H9 (cell line): ENCODE measurements around the gene NAPB. TPM values are rescaled to one million over a fixed set of nuclear protein-coding genes. Genes with fewer than 3 reads are reported as not detected.

Source experiments
- DNase-seq: peaks from one replicate; pipeline ENCODE4 v3.0.0-alpha.2; 2017
- H2AFZ ChIP-seq: one replicate; pipeline ENCODE4 v1.6.1; 2013; ENCODE audit warnings: mild to moderate bottlenecking, low read length, control low read depth, moderate library complexity
- H2AK5ac ChIP-seq: 2 replicates; pipeline ENCODE4 v1.6.1; 2013; ENCODE audit warnings: low read length, control low read depth, mixed read lengths; ENCODE audit not compliant: insufficient read length
- H2BK120ac ChIP-seq: one replicate; pipeline ENCODE4 v1.6.1; 2013; ENCODE audit warnings: low read depth, mild to moderate bottlenecking, low read length, control low read depth, inconsistent platforms; ENCODE audit not compliant: poor library complexity, severe bottlenecking
- H2BK12ac ChIP-seq: 2 replicates; pipeline ENCODE4 v1.6.1; 2013; ENCODE audit warnings: low read length, control low read depth, mixed read lengths, low read depth; ENCODE audit not compliant: insufficient read length
- H2BK15ac ChIP-seq: 2 replicates; pipeline ENCODE4 v1.6.1; 2013; ENCODE audit warnings: low read depth, low read length, control low read depth
- H2BK20ac ChIP-seq: one replicate; pipeline ENCODE4 v1.6.1; 2013; ENCODE audit warnings: low read depth, mild to moderate bottlenecking, low read length, control low read depth, inconsistent platforms; ENCODE audit not compliant: poor library complexity, severe bottlenecking
- H2BK5ac ChIP-seq: 2 replicates; pipeline ENCODE4 v1.6.1; 2013; ENCODE audit warnings: low read length, control low read depth, mixed read lengths; ENCODE audit not compliant: insufficient read length
- H3K14ac ChIP-seq: 2 replicates; pipeline ENCODE4 v1.6.1; 2013; ENCODE audit warnings: low read length, control low read depth; ENCODE audit not compliant: insufficient read depth
- H3K18ac ChIP-seq: 2 replicates; pipeline ENCODE4 v1.6.1; 2013; ENCODE audit warnings: low read depth, mild to moderate bottlenecking, mixed read lengths, low read length, control low read depth; ENCODE audit not compliant: insufficient read length
- H3K23ac ChIP-seq: 2 replicates; pipeline ENCODE4 v1.6.1; 2013; ENCODE audit warnings: low read length, control low read depth, mixed read lengths, low read depth; ENCODE audit not compliant: insufficient read length
- H3K23me2 ChIP-seq: 2 replicates; pipeline ENCODE4 v1.6.1; 2013; ENCODE audit warnings: low read depth, mild to moderate bottlenecking, mixed read lengths, low read length, control low read depth; ENCODE audit not compliant: insufficient read length, poor library complexity, severe bottlenecking
- H3K27ac ChIP-seq: 2 replicates; pipeline ENCODE4 v1.5.1; 2013; ENCODE audit warnings: low read length, control low read depth, mixed read lengths, low read depth; ENCODE audit not compliant: insufficient read length
- H3K27me3 ChIP-seq: 2 replicates; pipeline ENCODE4 v1.6.1; 2013; ENCODE audit warnings: low read length, control low read depth, inconsistent platforms; ENCODE audit not compliant: insufficient read depth
- H3K4ac ChIP-seq: 2 replicates; pipeline ENCODE4 v1.6.1; 2013; ENCODE audit warnings: low read depth, mild to moderate bottlenecking, control low read depth, inconsistent platforms, low read length, moderate library complexity
- H3K4me1 ChIP-seq: 2 replicates; pipeline ENCODE4 v1.6.1; 2013; ENCODE audit warnings: low read length, control low read depth, inconsistent platforms; ENCODE audit not compliant: insufficient read depth
- H3K4me2 ChIP-seq: 2 replicates; pipeline ENCODE4 v1.6.1; 2013; ENCODE audit warnings: low read length, control low read depth, mixed read lengths; ENCODE audit not compliant: insufficient read length, insufficient read depth
- H3K56ac ChIP-seq: 2 replicates; pipeline ENCODE4 v1.6.1; 2013; ENCODE audit warnings: low read depth, mild to moderate bottlenecking, mixed read lengths, low read length, control low read depth; ENCODE audit not compliant: insufficient read length
- H3K79me1 ChIP-seq: 2 replicates; pipeline ENCODE4 v1.6.1; 2013; ENCODE audit warnings: low read depth, mild to moderate bottlenecking, moderate library complexity, low read length, control low read depth, inconsistent platforms; ENCODE audit not compliant: insufficient read depth, poor library complexity, severe bottlenecking
- H3K79me2 ChIP-seq: 2 replicates; pipeline ENCODE4 v1.6.1; 2013; ENCODE audit warnings: low read length, control low read depth, inconsistent platforms; ENCODE audit not compliant: insufficient read depth
- H3K9ac ChIP-seq: 2 replicates; pipeline ENCODE4 v1.6.1; 2013; ENCODE audit warnings: low read length, control low read depth, mixed read lengths; ENCODE audit not compliant: insufficient read length; ENCODE audit errors: extremely low read depth
- H3K9me3 ChIP-seq: one replicate; pipeline ENCODE4 v1.6.1; 2013; ENCODE audit warnings: low read depth, low read length, inconsistent platforms; ENCODE audit not compliant: control insufficient read depth
- H3T11ph ChIP-seq: one replicate; pipeline ENCODE4 v1.6.1; 2013; ENCODE audit warnings: mild to moderate bottlenecking, low read length, control low read depth, inconsistent platforms
- H4K20me1 ChIP-seq: one replicate; pipeline ENCODE4 v1.6.1; 2013; ENCODE audit not compliant: control insufficient read depth, insufficient read length, insufficient read depth
- H4K5ac ChIP-seq: 2 replicates; pipeline ENCODE4 v1.6.1; 2013; ENCODE audit warnings: low read depth, mild to moderate bottlenecking, mixed read lengths, low read length, control low read depth; ENCODE audit not compliant: insufficient read length
- H4K8ac ChIP-seq: replicated peaks from 2 replicates; pipeline ENCODE4 v1.6.1; 2013; ENCODE audit warnings: low read length, control low read depth, mixed read lengths, low read depth; ENCODE audit not compliant: insufficient read length
- H4K91ac ChIP-seq: 2 replicates; pipeline ENCODE4 v1.6.1; 2013; ENCODE audit warnings: low read depth, mild to moderate bottlenecking, moderate library complexity, mixed read lengths, low read length, control low read depth; ENCODE audit not compliant: insufficient read length
- H3K27ac Mint-ChIP-seq, 3 experiments: 2 replicates in 2 of 3; 3 replicates in 1 of 3; pipeline ENCODE4 v1.8.0; 2020 to 2021; ENCODE audit warnings: mixed read lengths in 3 of 3, mild to moderate bottlenecking in 1 of 3, moderate library complexity in 1 of 3
- H3K27me3 Mint-ChIP-seq: 2 replicates; pipeline ENCODE4 v1.8.0; 2021; ENCODE audit warnings: low read depth, mild to moderate bottlenecking, moderate library complexity, mixed read lengths
- H3K36me3 Mint-ChIP-seq, 3 experiments: 2 replicates in 2 of 3; 3 replicates in 1 of 3; pipeline ENCODE4 v1.8.0; 2020 to 2021; ENCODE audit warnings: low read depth in 3 of 3, mixed read lengths in 3 of 3; ENCODE audit not compliant: insufficient read depth in 1 of 3
- H3K4me1 Mint-ChIP-seq, 2 experiments: 2 replicates each; pipeline ENCODE4 v1.8.0; 2020; ENCODE audit warnings: mixed read lengths in 2 of 2
- H3K4me3 Mint-ChIP-seq, 2 experiments: 2 replicates in 1 of 2; 3 replicates in 1 of 2; pipeline ENCODE4 v1.8.0; 2020 to 2021; ENCODE audit warnings: mild to moderate bottlenecking in 2 of 2, mixed read lengths in 2 of 2, moderate library complexity in 1 of 2
- H3K9me3 Mint-ChIP-seq, 2 experiments: 2 replicates in 1 of 2; 3 replicates in 1 of 2; pipeline ENCODE4 v1.8.0; 2020; ENCODE audit warnings: mild to moderate bottlenecking in 2 of 2, mixed read lengths in 2 of 2, moderate library complexity in 1 of 2
- CTCF ChIP-seq: fragments of 200-600 bp; sonication (generic); conservative IDR thresholded peaks from 3 replicates; pipeline ENCODE4 v1.8.0; 2021; ENCODE audit warnings: antibody characterized with exemption, mild to moderate bottlenecking
- WGBS: extraction: QIAGEN DNeasy Blood & Tissue Kit; methylation state at CpG from one replicate; pipeline ENCODE4 v1.1.7; 2013; ENCODE audit warnings: missing lambda C conversion rate, low lambda C conversion rate, mixed read lengths; ENCODE audit not compliant: insufficient read length; ENCODE audit errors: extremely low coverage; 5-methylcytosine and 5-hydroxymethylcytosine counted together
- total RNA-seq: library from RNA; stranded (reverse); gene quantifications from 2 replicates; pipeline ENCODE4 v1.2.1, GENCODE V29; 2021

The NAPB gene
- total RNA-seq, 1 experiment from 2014 or later, result 10.4 TPM

GRCh38 chr20:23387118-23387443, 34.2 kb downstream of the NAPB start:
- no peaks in the 10 kb centered on the region for H3K23me2 ChIP-seq
- no peak overlapping the region for H3K4ac ChIP-seq
- H3K79me1 ChIP-seq, result peaks cover 8% of the 10 kb centered on the region
- no peak overlapping the region for H3K56ac ChIP-seq
- no peak for TF ChIP-seq CTCF
- DNase-seq, result no peak
- H3K27me3 ChIP-seq, result no peaks in the 10 kb centered on the region
- WGBS, result no CpG with 5 or more reads among the region's 3 CpGs
- H3K4me1 ChIP-seq, result peaks cover 6% of the 10 kb centered on the region; the same call in 1 of the 2 replicates
- no peak overlapping the region for H3K4me2 ChIP-seq
- peaks cover 0 to 3% of the 10 kb centered on the region in 2 experiments; a peak in 1 of 5 replicates for H3K9me3 Mint-ChIP-seq
- H4K20me1 ChIP-seq, result no peaks in the 10 kb centered on the region
- H3K4me3 Mint-ChIP-seq, result no peak overlapping the region
- no peak overlapping the region for H2BK20ac ChIP-seq
- no peak overlapping the region for H3K18ac ChIP-seq
- no peaks in the 10 kb centered on the region for H3K9me3 ChIP-seq
- no peak overlapping the region for H3K9ac ChIP-seq
- H3K27ac Mint-ChIP-seq, result no peak overlapping the region
- H2BK15ac ChIP-seq, result no peak overlapping the region
- H3K23ac ChIP-seq, result no peak overlapping the region
- no peak overlapping the region for H4K8ac ChIP-seq
- H4K91ac ChIP-seq, result no peak overlapping the region
- peaks cover 25 to 36% of the 10 kb centered on the region in 2 experiments for H3K4me1 Mint-ChIP-seq
- H3K36me3 Mint-ChIP-seq, result peaks cover 39 to 71% (median 51%) of the 10 kb centered on the region in 3 experiments
- H2AFZ ChIP-seq, result no peak overlapping the region
- no peak overlapping the region for H3T11ph ChIP-seq
- no peaks in the 10 kb centered on the region for H3K27me3 Mint-ChIP-seq
- no peak overlapping the region for H3K14ac ChIP-seq
- H2BK120ac ChIP-seq, result no peak overlapping the region
- H3K27ac ChIP-seq, result no peak overlapping the region
- H2BK12ac ChIP-seq, result no peak overlapping the region
- H2BK5ac ChIP-seq, result no peak overlapping the region
- no peak overlapping the region for H4K5ac ChIP-seq
- no peaks in the 10 kb centered on the region for H3K79me2 ChIP-seq
- no peak overlapping the region for H2AK5ac ChIP-seq
